ENCODE measurements around the gene PEX10.
"Not testable (repeated sequence)": the region's sequence is repeated elsewhere in the genome, so short reads cannot be mapped to it uniquely, and the experiment has no call there.

Gene PEX10

DNA sequence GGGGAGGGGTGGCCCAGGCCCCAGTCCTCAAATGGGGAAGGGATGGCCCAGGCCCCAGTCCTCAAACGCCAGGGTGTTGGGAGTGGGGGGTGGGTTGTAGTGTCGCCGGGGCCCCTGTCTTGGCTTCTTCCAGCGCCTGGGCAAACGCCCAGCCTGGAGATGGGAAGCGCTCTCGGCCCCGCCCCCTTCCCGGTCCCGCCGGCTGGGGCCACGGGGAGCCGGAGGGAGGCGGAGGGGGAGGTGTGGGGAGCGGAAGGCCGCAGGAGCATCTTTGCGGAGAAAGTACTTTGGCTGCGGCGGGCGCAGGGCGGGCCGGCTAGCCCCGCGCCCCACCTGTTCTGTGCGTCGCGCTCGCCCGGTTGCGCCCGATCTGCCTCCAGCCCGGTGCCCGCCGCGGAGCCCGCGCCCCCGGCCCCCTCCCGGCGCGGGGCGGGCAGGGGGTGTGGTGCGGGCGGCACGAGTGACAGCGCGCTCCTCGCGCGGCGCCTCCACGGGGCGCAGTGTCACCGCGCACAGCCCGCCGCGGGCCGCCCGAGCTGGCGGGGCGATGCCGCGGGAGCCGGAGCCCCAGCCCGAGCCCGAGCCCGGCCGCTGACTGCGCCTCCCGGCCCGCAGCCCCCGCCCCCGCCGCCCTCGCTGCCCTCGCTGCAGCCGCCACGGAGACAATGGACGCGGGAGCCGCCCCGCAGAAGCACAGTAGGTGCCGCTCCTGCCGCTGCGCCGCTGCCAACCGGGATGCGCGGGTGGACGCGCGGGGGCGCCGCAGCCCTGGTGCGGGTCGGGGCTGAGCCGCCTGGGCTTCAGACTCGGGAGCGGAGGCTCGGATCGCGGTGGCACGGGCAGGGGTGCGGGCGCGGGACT lies 31.1 kb upstream of the PEX10 start:
- peak in 1 of 2 donors; percentile 6 for DNase-seq (ENCODE audit: low read depth in 1 of 2, low spot score in 1 of 2)

GRCh38 chr1:2442661-2443060 lies 30.3 kb upstream of the PEX10 start:
- no peak for DNase-seq (ENCODE audit: low read depth in 1 of 2, low spot score in 1 of 2)

DNA sequence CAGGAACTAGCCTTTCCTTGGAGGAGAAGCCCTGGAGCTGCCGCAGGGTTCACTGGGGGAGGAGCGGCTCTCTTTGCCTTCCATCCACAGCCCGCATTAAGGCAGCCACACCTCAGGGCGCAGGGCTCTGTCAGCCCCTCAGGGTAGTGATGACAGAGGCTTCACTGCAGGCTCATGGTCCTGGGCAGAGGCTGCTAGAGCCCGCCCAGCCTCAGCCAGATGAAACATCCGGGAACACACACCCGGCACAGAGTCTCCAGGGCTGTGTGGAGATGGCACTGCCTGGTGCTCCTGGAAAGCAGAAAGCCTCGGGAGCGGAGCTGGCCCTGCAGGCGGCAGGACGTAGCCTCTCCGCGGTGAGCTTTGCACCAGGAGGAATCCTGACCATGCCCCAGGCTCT lies 29.4 kb upstream of the PEX10 start:
- no peak for DNase-seq (ENCODE audit: low read depth in 1 of 2, low spot score in 1 of 2)

GRCh38 chr1:2440346-2440745 lies 28.0 kb upstream of the PEX10 start:
- DNase-seq (ENCODE audit: low read depth in 1 of 2, low spot score in 1 of 2), result not testable (repeated sequence)

- DNase-seq (ENCODE audit: low read depth in 1 of 2, low spot score in 1 of 2), result no peak
Measured at GRCh38 chr1:2439369-2439768, 27.0 kb upstream of the PEX10 start.

- DNase-seq (ENCODE audit: low read depth in 1 of 2, low spot score in 1 of 2), result no peak
Measured at GRCh38 chr1:2438641-2439040, 26.3 kb upstream of the PEX10 start.

DNA sequence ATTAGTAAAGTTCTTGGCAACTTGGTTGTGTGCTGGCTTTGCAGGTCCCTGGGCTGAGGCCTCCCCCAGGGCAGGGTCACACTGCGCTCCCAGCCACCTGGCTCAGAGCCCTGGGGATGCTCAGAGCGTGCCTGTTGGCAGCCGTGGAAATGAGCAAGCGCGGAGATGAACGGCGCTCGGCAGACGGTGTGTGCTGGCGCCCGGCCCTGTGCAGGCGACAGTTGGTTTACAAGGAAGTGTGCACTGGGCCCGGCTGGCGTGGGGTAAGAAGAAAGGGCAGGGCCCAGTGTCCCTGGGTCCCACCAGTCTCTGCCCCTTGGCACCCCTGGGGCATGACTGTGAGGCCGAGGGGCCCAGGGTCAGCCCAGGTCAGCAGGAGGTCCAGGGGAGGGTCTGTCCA lies 25.7 kb upstream of the PEX10 start:
- no peak for DNase-seq (ENCODE audit: low read depth in 1 of 2, low spot score in 1 of 2)

- DNase-seq (ENCODE audit: low read depth in 1 of 2, low spot score in 1 of 2), result no peak
Measured at GRCh38 chr1:2437617-2438016, 25.3 kb upstream of the PEX10 start.

- DNase-seq (ENCODE audit: low read depth in 1 of 2, low spot score in 1 of 2), result no peak
Measured at GRCh38 chr1:2436876-2437275, 24.5 kb upstream of the PEX10 start.

DNA sequence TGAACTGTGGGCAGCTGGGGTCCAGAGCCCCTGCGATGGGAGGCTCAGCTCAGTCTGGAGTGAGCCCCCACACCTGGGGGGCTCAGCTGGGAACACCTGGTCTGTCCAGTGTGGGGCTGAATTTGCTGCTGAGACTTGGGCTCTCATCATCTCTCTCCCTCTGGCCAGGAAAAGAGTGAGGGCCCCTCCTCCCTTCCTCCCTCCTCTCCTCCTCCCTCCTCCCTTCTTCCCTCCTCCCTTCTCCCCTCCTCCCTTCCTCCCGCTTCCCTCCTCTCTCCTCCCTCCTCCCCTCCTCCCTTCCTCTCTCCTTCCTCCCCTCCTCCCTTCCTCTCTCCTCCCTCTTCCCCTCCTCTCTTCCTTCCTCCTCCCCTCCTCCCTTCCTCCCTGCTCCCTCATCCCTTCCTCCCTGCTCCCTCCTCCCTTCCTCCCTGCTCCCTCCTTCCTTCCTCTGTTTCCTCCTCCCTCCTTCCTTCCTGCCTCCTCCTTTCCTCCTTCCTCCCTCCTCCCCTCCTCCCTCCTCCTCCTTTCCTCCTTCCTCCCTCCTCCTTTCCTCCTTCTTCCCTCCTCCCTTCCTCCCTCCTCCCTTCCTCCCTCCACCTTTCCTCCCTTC lies 23.5 kb upstream of the PEX10 start:
- DNase-seq (ENCODE audit: low read depth in 1 of 2, low spot score in 1 of 2), result no peak

- no peak for DNase-seq (ENCODE audit: low read depth in 1 of 2, low spot score in 1 of 2)
Measured at GRCh38 chr1:2435091-2435490, 22.7 kb upstream of the PEX10 start.

- DNase-seq (ENCODE audit: low read depth in 1 of 2, low spot score in 1 of 2), result no peak
Measured at GRCh38 chr1:2433936-2434655, 21.7 kb upstream of the PEX10 start.

GRCh38 chr1:2433196-2433595 lies 20.8 kb upstream of the PEX10 start:
- DNase-seq (ENCODE audit: low read depth in 1 of 2, low spot score in 1 of 2), result no peak

DNA sequence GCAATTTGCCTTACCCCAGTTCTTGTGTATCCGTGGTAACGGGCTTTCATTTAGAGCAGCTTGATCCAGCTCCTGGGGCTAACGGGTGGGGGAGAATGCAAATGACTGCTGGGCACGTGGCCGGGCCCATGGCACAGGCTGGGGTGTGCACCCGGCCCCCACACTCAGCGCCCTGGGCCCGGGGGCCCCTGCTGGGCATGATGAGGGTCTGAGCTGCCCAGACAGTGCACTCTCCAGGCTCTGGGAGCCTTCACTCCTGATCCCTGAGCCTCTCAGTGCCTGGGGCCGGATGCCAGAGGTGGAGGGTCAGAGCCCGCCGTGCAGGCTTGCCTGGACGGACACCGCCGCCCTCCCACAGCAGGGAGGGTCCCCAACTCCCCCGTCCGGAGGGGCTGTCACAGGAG lies 20.1 kb upstream of the PEX10 start:
- no peak for DNase-seq (ENCODE audit: low read depth in 1 of 2, low spot score in 1 of 2)

- DNase-seq (ENCODE audit: low read depth in 1 of 2, low spot score in 1 of 2), result no peak
Measured at GRCh38 chr1:2431518-2431917, 19.2 kb upstream of the PEX10 start.

DNA sequence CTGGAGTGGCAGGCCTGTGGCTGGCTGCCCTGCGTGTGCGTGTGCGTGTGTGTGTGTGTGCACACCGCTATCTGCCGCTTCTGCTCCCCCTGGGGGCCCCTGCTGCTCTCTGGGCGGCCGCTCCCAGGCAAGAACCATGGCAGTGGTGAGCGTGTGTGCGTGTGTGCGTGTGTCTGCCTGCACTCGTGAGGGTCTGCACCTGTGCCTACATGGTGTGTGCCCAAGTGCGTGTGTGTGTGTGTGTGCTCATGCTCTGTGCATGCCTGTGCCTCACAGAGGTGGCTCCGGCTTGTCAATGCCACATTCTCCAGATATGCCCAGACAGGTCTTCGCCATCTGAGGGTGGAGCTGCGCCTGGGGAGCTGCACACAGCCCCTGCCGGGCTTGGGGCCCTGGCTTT lies 18.7 kb upstream of the PEX10 start:
- DNase-seq (ENCODE audit: low read depth in 1 of 2, low spot score in 1 of 2), result no peak

DNA sequence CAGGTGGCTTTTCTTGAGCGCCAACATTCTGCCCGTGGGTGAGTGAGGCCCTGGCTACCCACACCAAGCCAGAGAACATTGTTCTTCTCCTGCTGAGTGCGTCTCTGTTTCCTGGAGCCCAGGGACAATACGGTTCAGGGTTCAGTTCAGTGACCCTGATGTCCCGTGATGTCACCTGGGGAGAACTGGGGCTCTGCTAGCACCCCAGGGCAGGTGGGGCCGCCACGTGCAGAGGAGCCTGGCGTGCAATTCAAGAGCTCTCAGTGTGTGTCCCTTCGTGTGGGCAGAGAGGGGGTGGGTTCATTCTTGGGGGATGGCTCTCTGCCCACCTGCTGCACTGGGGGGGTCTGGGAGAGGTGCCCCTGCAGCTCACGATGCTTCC lies 18.2 kb upstream of the PEX10 start:
- DNase-seq (ENCODE audit: low read depth in 1 of 2, low spot score in 1 of 2), result no peak

GRCh38 chr1:2429780-2430591 lies 17.6 kb upstream of the PEX10 start:
- DNase-seq (ENCODE audit: low read depth in 1 of 2, low spot score in 1 of 2), result no peak

DNA sequence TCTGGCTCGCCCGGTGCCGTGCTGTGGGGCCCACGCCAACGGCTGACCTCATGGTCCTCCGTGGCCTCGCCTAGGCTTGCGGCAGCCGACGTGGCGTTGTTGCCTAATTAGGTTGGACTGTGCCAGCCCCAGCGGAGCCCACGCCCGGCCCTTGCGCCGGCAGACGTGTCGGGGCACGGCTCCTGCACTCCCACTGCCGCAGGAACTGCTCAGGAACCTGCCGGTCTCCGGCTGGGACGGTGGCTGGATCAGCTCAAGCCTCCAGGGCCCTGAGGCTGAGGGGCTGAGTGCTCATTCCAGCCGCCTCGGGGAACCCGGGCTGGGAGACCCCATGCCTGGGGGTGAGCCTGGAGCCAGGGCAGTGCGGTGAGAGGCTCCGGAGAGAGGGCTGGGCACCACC lies 16.1 kb upstream of the PEX10 start:
- DNase-seq (ENCODE audit: low read depth in 1 of 2, low spot score in 1 of 2), result no peak

- no peak for DNase-seq (ENCODE audit: low read depth in 1 of 2, low spot score in 1 of 2)
Measured at GRCh38 chr1:2427976-2428375, 15.6 kb upstream of the PEX10 start.

DNA sequence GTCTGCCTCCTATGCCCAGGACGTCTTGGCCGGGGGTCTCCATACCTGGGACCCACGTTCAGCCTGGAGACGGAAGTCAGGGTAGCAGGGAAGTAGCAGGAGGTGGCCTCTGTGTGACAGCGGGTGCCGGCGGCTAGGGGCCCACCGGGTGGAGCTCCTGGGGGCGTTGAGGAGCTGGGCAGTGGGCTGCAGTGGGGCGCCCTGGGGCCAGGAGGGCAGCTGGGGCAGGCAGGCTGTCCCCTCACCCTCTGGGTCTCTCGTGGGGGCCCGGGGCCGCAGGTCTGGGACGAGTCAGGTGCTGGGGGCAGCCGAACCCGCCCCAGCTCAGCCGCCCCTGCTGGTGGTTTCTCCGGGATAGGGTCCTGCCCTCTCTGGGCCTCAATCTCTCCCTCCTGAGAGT lies 14.7 kb upstream of the PEX10 start:
- DNase-seq (ENCODE audit: low read depth in 1 of 2, low spot score in 1 of 2), result no peak
